GM18498 (cell line): ENCODE measurements around the gene SMOC2.

Experiments
- ATAC-seq: cut with Tn5 transposase; IDR thresholded peaks from one replicate; pipeline ENCODE4 v1.9.1; 2021; ENCODE audit warnings: mild to moderate bottlenecking, moderate library complexity; ENCODE audit not compliant: unreplicated experiment

SMOC2 gene

GRCh38 chr6:168415098-168415992 lies 25.6 kb upstream of the SMOC2 start:
- no peak for ATAC-seq

- ATAC-seq: no peak
These were observed 24.9 kb upstream of the SMOC2 start for GRCh38 chr6:168415993-168416530.

GRCh38 chr6:168416531-168416930 lies 24.5 kb upstream of the SMOC2 start:
- no peak for ATAC-seq

GRCh38 chr6:168417191-168417590 lies 23.8 kb upstream of the SMOC2 start:
- ATAC-seq: no peak

GRCh38 chr6:168417679-168418557 lies 23.1 kb upstream of the SMOC2 start:
- ATAC-seq: no peak

GRCh38 chr6:168418711-168419121 lies 22.3 kb upstream of the SMOC2 start:
- no peak for ATAC-seq

GRCh38 chr6:168419569-168419968 lies 21.4 kb upstream of the SMOC2 start:
- ATAC-seq: no peak

GRCh38 chr6:168420084-168420483 lies 20.9 kb upstream of the SMOC2 start:
- no peak for ATAC-seq

GRCh38 chr6:168420706-168421105 lies 20.3 kb upstream of the SMOC2 start:
- ATAC-seq: no peak

GRCh38 chr6:168427184-168427583 lies 13.8 kb upstream of the SMOC2 start:
- no peak for ATAC-seq

GRCh38 chr6:168428052-168428826 lies 12.7 kb upstream of the SMOC2 start:
- ATAC-seq: no peak

- no peak for ATAC-seq
These were observed 12.1 kb upstream of the SMOC2 start for GRCh38 chr6:168428863-168429262.

- ATAC-seq: no peak
These were observed 8.8 kb upstream of the SMOC2 start for GRCh38 chr6:168432196-168432595.

GRCh38 chr6:168433898-168434297 lies 7.1 kb upstream of the SMOC2 start:
- no peak for ATAC-seq

GRCh38 chr6:168434505-168434904 lies 6.5 kb upstream of the SMOC2 start:
- ATAC-seq: no peak

GRCh38 chr6:168437751-168438150 lies 3.2 kb upstream of the SMOC2 start:
- ATAC-seq: no peak

- ATAC-seq: no peak
These were observed 2.0 kb upstream of the SMOC2 start for GRCh38 chr6:168438783-168439520.

- ATAC-seq: no peak
These were observed 1.1 kb upstream of the SMOC2 start for GRCh38 chr6:168439794-168440450.
